Heart left ventricle (tissue), 16 donors: ENCODE data around the gene ISLR2. TPM values are rescaled to one million over a fixed set of nuclear protein-coding genes. Genes with fewer than 3 reads are reported as not detected.

Experiments
- ATAC-seq, 4 donors: fragments of 200-7000 bp; cut with Tn5 transposase; one replicate each; pipeline ENCODE4 v1.9.1; 2020 to 2022; ENCODE audit warnings: moderate library complexity in 4 of 4, mild to moderate bottlenecking in 3 of 4, moderate number of reproducible peaks in 1 of 4
- DNase-seq, 5 donors: peaks; one replicate each; pipeline ENCODE4 v3.0.0-alpha.2; 2020
- H3K27ac ChIP-seq, 12 donors: fragments of 200-600 bp; sonication (generic) in 4 of 12; one replicate each; pipeline versions ENCODE4 v1.5.0 to v1.8.0; 2016 to 2022; ENCODE audit warnings: mild to moderate bottlenecking in 2 of 12
- H3K27me3 ChIP-seq, 9 donors: fragments of 200-600 bp; sonication (generic) in 2 of 9; one replicate each; pipeline versions ENCODE4 v1.5.1 to v1.8.0; 2016 to 2022; ENCODE audit warnings: mild to moderate bottlenecking in 3 of 9
- H3K36me3 ChIP-seq, 9 donors: fragments of 200-600 bp; sonication (generic) in 2 of 9; one replicate each; pipeline versions ENCODE4 v1.5.0 to v1.8.0; 2018 to 2022; ENCODE audit warnings: mild to moderate bottlenecking in 2 of 9
- H3K4me1 ChIP-seq, 12 donors: fragments of 200-600 bp; sonication (generic) in 4 of 12; one replicate each; pipeline versions ENCODE4 v1.5.0 to v1.8.0; 2016 to 2022; ENCODE audit warnings: mild to moderate bottlenecking in 3 of 12
- H3K4me3 ChIP-seq, 12 donors: fragments of 200-600 bp; sonication (generic) in 4 of 12; one replicate each; pipeline versions ENCODE4 v1.5.0 to v1.8.0; 2017 to 2022; ENCODE audit warnings: mild to moderate bottlenecking in 9 of 12, moderate library complexity in 4 of 12
- H3K9me3 ChIP-seq, 12 donors: fragments of 200-600 bp; sonication (generic) in 4 of 12; one replicate each; pipeline versions ENCODE4 v1.5.0 to v1.8.0; 2016 to 2022; ENCODE audit warnings: mild to moderate bottlenecking in 1 of 12
- CTCF ChIP-seq, 12 donors: fragments of 200-600 bp; sonication (generic) in 4 of 12; IDR thresholded peaks; one replicate each; pipeline versions ENCODE4 v1.5.0 to v1.8.0; 2018 to 2022; ENCODE audit warnings: antibody characterized with exemption in 12 of 12, mild to moderate bottlenecking in 5 of 12
- POLR2A ChIP-seq, 2 donors: fragments of 450-650 bp; IDR thresholded peaks; one replicate each; pipeline ENCODE4 v1.6.1; 2017; ENCODE audit warnings: antibody characterized with exemption in 2 of 2, mild to moderate bottlenecking in 2 of 2, moderate library complexity in 2 of 2
- WGBS, 4 donors: extraction: QIAGEN DNeasy Blood & Tissue Kit in 2 of 4; methylation state at CpG; one replicate each; pipeline versions ENCODE4 v1.1.5 to v1.1.7; 2013 to 2018; 5-methylcytosine and 5-hydroxymethylcytosine counted together
- intact Hi-C, 10 donors: fragments of 100-400 bp; cut with DNase I; formaldehyde crosslinking; loops; one replicate each; pipeline versions ENCODE4 v1.11.1 to v1.14.2; 2022
- polyA plus RNA-seq, 2 donors: library from polyadenylated mRNA; stranded (reverse); fragments of 200-250 nt; gene quantifications; one replicate each; pipeline ENCODE4 v1.2.3, GENCODE V29; 2013
- total RNA-seq, 9 donors: library from RNA; depleted of rRNA in 2 of 9; stranded (reverse); fragments of >200 nt in 2 of 9; fragmentation: NEBNext Ultra II Directional in 3 of 9; extraction: Animal tissue kit (Norgen Biotek cat#: 25700) in 3 of 9; gene quantifications; one replicate each; pipeline versions ENCODE4 v1.1.0 to v1.2.4, GENCODE V29; 2016 to 2023
- donor health status: ischemic (EF 13 %, LVEDD 7.1; RV severe dilation, severe dysfunction).
- donor health status: healthy with polysubstance abuse.
- donor health status: DM: no; HTN: yes; CAD: no.
- donor health status: DM: no; HTN: no; CAD: no.
- donor health status: ischemic (EF 25% LVEDD 6.9; RV normal size, moderate dysfunction).
- donor health status: ischemic (EF 25% LVEDD 5.7; RV mildly dilated, moderate dysfunction).
- donor health status: healthy.
- donor health status: DM: yes; HTN: yes; CAD: no.
- donor health status: ischemic (EF 35%, LVEDD 5.7; RV mildly dilated, moderate dysfunction).
- donor health status: nonischemic (EF 11% LVEDD 7.7; RV severe dilation, severe dysfunction).
- donor health status: DM: yes; HTN: yes; CAD: no.
- donor health status: PGD.
- donor health status: ischemic (EF 29% LVEDD 5.4; RV normal size, mild dysfunction).
- donor health status: nonischemic (EF 23%, LVEDD 6.1; RV moderate dilation, normal function).

Gene ISLR2
- total and polyA plus RNA-seq, 11 donors: 1.6 to 9.0 (median 3.1) TPM

DNA sequence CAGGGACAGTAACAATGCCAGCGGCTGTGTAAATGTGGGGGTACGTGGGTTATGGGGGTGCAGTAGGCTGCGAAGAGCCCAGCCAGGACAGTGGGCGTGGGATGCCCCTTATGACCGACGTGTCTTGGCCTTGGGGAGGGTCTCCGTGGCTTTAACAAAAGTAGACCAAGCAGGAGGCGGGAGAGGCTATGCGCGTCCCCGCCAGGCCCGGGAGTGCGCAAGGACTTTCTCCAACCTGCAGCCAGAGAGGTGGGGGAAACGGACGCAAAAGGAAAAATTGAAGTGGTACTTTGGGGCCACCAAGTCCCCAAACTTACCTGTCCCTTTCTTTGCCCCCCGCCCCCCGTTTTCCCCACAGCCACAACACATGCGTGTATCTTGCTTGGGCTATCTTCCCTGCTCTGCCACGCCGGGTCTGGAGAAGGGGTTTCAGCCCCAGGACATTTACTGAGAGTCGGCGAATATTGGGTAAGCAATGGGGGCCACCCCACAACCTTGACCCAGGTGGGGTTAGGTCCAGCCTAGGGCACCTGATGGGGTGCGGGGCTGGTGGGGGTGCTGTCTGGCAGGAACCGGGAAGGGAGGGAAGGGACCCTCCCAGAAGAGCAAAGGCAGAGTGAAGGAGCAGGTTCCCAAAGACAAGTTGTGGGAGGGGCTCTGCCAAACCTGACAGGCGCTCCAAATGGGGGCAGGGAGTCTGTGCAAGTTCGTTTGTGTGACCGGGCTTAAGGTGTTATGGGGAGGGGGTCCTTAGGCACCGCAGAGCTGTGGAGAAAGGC, 652 bp downstream of the ISLR2 start:
- ATAC-seq: no peak
- TF ChIP-seq CTCF (IDR thresholded peaks at IDR 0.05) (no peak), POLR2A (IDR thresholded peaks at IDR 0.05) (no peak)
- DNase-seq: no peak
- Histone ChIP-seq H3K4me1 (peaks cover 0 to 76% (median 32%) of the 10 kb centered on the region in 12 donors), H3K27ac (peak overlapping the region in 6 of 12 donors; percentile 20 to 88 (median 70)), H3K9me3 (no peaks in the 10 kb centered on the region), H3K36me3 (peaks cover 0 to 15% (median 0%) of the 10 kb centered on the region in 9 donors), H3K27me3 (peaks cover 15 to 90% (median 74%) of the 10 kb centered on the region in 9 donors), H3K4me3 (peak overlapping the region in 9 of 12 donors; percentile 34 to 64 (median 54))
- whole genome bisulfite sequencing, 4 donors: 15 to 47% (median 29%) methylated on average over 28 of the region's 28 CpGs
- intact Hi-C loops: loop anchor here in 3 of 10 donors (5.0 to 10.0 kb wide), 3 partner anchors 74 to 111 kb away; no protein-coding TSS in a partner anchor

DNA sequence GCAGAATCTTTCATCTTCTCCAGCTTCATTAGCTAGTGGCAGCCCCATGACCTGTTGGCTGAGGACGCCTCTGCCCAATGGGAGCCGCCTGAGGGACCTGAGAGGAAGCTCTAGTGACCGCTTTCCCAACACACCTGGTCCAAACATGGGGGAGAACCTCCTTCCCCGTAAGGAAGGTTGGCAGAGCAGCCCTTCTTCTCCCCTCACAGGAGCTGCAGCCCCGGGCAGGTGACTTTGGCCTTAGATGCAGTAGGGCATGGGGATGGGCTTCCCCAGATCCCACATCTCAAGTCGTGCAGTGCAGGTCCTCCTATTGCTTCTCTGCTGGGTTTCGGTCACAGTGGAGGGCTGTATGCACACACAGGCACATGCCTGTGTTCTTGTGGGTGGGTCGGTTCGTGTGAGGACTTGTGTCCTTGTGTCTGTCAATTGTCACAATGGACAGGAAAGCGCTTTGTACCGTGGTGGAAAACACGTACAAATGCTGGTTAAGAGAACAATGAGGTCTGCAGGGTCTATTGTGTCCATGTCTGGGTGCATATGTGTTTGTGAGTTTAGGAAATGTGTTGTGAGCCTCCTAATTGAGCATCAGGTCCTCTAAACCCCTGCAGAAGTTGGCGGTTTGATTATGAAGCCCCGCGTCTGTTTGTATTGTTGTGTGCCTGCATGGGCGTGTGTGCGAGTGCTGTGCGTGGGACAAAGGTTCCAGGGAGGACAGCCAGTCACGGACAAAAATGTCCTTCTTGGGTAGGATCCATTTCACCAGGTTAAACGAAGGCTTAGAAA, 1.4 kb downstream of the ISLR2 start:
- DNase-seq (no peak), ATAC-seq (no peak)
- WGBS, 4 donors: 24 to 46% (median 38%) methylated on average over 19 to 20 of the region's 20 CpGs
- intact Hi-C loops: loop anchor here in 3 of 10 donors (5.0 to 10.0 kb wide), 3 partner anchors 75 to 110 kb away; no protein-coding TSS in a partner anchor
- TF ChIP-seq CTCF (IDR thresholded peaks at IDR 0.05) (no peak), POLR2A (IDR thresholded peaks at IDR 0.05) (no peak)
- Histone ChIP-seq H3K27me3 (peaks cover 15 to 95% (median 74%) of the 10 kb centered on the region in 9 donors), H3K4me1 (peaks cover 0 to 84% (median 34%) of the 10 kb centered on the region in 12 donors), H3K27ac (peak overlapping the region in 7 of 12 donors; percentile 5 to 88 (median 64)), H3K36me3 (peaks cover 0 to 15% (median 0%) of the 10 kb centered on the region in 9 donors), H3K4me3 (peak overlapping the region in 4 of 12 donors; percentile 34 to 60 (median 50)), H3K9me3 (no peaks in the 10 kb centered on the region)

DNA sequence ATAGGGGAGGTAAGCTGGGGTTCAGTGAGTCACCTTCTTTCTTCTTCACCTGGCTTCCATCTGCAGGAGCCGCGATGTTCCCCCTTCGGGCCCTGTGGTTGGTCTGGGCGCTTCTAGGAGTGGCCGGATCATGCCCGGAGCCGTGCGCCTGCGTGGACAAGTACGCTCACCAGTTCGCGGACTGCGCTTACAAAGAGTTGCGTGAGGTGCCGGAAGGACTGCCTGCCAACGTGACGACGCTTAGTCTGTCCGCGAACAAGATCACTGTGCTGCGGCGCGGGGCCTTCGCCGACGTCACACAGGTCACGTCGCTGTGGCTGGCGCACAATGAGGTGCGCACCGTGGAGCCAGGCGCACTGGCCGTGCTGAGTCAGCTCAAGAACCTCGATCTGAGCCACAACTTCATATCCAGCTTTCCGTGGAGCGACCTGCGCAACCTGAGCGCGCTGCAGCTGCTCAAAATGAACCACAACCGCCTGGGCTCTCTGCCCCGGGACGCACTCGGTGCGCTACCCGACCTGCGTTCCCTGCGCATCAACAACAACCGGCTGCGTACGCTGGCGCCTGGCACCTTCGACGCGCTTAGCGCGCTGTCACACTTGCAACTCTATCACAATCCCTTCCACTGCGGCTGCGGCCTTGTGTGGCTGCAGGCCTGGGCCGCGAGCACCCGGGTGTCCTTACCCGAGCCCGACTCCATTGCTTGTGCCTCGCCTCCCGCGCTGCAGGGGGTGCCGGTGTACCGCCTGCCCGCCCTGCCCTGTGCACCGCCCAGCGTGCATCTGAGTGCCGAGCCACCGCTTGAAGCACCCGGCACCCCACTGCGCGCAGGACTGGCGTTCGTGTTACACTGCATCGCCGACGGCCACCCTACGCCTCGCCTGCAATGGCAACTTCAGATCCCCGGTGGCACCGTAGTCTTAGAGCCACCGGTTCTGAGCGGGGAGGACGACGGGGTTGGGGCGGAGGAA, 2.6 kb downstream of the ISLR2 start:
- no peak for TF ChIP-seq POLR2A (IDR thresholded peaks at IDR 0.05)
- peak in 3 of 12 donors; percentile 6 to 27 (median 14) for TF ChIP-seq CTCF (IDR thresholded peaks at IDR 0.05)
- Histone ChIP-seq H3K9me3 (no peaks in the 10 kb centered on the region), H3K27me3 (peaks cover 15 to 96% (median 71%) of the 10 kb centered on the region in 9 donors), H3K4me1 (peaks cover 0 to 83% (median 40%) of the 10 kb centered on the region in 12 donors), H3K4me3 (no peak overlapping the region), H3K27ac (peak overlapping the region in 5 of 12 donors; percentile 11 to 75 (median 43)), H3K36me3 (peaks cover 0 to 15% (median 0%) of the 10 kb centered on the region in 9 donors)
- intact Hi-C loops: loop anchor here in 3 of 10 donors (5.0 to 10.0 kb wide), 3 partner anchors 76 to 109 kb away; no protein-coding TSS in a partner anchor
- DNase-seq (no peak), ATAC-seq (no peak)
- WGBS, 4 donors: 33 to 47% (median 40%) methylated on average over 62 to 90 of the region's 90 CpGs
